Posterior vena cava (tissue), 2 donors: ENCODE data around the gene NKAIN2. TPM values are rescaled to one million over a fixed set of nuclear protein-coding genes. Genes with fewer than 3 reads are reported as not detected.
"Not testable (repeated sequence)": the region's sequence is repeated elsewhere in the genome, so short reads cannot be mapped to it uniquely, and the experiment has no call there.

Experiments
- DNase-seq: peaks from one replicate; pipeline ENCODE4 v3.0.0-alpha.2; 2020; ENCODE audit warnings: low spot score
- intact Hi-C, 2 donors: fragments of 100-400 bp; cut with DNase I; formaldehyde crosslinking; loops; one replicate each; pipeline versions ENCODE4 v1.14.1 to v1.14.2; 2022 to 2023
- total RNA-seq, 2 donors: library from RNA; stranded (reverse); fragmentation: NEBNext Ultra II Directional; extraction: Animal tissue kit (Norgen Biotek cat#: 25700); gene quantifications; one replicate each; pipeline ENCODE4 v1.2.1, GENCODE V29; 2021
- donor health status: DM: yes; HTN: yes; CAD: no.
- donor health status: DM: yes; HTN: yes; CAD: no.

Gene NKAIN2
- total RNA-seq, 2 donors from 2014 or later: 0.23 to 0.81 TPM

GRCh38 chr6:124434421-124434820 lies 630.8 kb downstream of the NKAIN2 start:
- intact Hi-C loops: no loop called here
- no peak for DNase-seq

DNA sequence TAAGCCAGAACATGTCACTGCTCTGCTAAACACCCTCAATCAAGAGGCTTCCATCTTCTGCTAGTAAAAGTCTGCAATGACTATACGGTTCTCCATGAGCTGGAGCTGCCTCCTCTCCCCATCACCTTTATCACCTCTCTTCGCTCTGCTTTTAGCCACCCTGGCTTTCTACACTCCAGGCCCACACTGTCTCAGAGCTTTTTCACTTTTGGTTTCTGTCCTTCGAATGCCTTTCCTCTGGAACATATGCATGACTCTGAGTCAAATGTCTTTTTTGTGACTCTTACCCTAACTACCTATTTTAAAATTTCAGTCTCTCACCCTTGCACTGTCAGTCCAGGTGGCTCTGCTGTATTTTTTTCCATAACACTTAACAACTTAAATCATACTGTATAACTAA lies 633.1 kb downstream of the NKAIN2 start:
- intact Hi-C loops: no loop called here
- DNase-seq: no peak

- intact Hi-C loops: no loop called here
- DNase-seq: no peak
Measured at GRCh38 chr6:124438546-124439065, 634.9 kb downstream of the NKAIN2 start.

- intact Hi-C loops: no loop called here
- no peak for DNase-seq
Measured at GRCh38 chr6:124441450-124441849, 637.8 kb downstream of the NKAIN2 start.

- intact Hi-C loops: no loop called here
- no peak for DNase-seq
Measured at GRCh38 chr6:124443541-124443940, 639.9 kb downstream of the NKAIN2 start.

GRCh38 chr6:124445581-124445980 lies 641.9 kb downstream of the NKAIN2 start:
- DNase-seq: no peak
- intact Hi-C loops: no loop called here

- intact Hi-C loops: no loop called here
- DNase-seq: no peak
Measured at GRCh38 chr6:124446961-124447360, 643.3 kb downstream of the NKAIN2 start.

DNA sequence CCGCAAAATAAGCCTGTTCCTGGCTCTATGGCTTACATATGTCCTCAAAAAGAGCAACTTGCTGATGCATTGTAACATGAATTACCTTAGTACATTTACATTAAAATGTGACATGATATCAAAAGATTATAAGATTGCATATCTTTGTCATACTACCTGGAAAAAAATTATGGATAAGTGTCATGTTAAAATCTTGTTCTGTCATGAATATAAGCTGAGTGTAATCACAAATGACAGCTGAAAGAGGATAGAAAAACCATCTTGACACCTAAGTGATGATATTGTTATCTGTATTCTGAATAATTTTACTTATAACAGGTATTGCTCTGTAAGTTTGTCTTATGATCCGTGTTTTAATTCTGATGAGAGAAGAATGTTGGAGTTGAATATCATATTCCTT lies 655.6 kb downstream of the NKAIN2 start:
- intact Hi-C loops: no loop called here
- no peak for DNase-seq

DNA sequence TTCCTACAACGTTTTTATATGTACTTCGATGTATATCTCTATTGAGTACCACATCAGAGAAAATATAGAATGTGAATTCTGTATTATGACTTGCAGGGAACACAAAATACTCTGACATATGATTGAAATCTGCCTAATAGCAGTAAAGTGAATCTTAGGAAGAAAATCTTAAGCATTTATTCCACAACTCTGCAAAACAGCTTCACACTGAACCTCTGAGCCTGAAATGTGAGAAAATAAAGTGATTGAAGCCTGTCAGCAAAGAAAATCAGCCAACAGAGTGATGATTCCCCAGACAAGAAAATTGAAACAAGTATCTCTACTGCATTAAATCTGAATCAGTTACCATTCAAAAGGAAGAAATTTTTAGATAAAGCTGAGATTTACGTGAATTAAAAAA lies 659.1 kb downstream of the NKAIN2 start:
- intact Hi-C loops: no loop called here
- DNase-seq: no peak

- intact Hi-C loops: no loop called here
- no peak for DNase-seq
Measured at GRCh38 chr6:124463271-124463670, 659.6 kb downstream of the NKAIN2 start.

- DNase-seq, intact Hi-C loops: not testable (repeated sequence)
Measured at GRCh38 chr6:124464600-124464999, 660.9 kb downstream of the NKAIN2 start.

DNA sequence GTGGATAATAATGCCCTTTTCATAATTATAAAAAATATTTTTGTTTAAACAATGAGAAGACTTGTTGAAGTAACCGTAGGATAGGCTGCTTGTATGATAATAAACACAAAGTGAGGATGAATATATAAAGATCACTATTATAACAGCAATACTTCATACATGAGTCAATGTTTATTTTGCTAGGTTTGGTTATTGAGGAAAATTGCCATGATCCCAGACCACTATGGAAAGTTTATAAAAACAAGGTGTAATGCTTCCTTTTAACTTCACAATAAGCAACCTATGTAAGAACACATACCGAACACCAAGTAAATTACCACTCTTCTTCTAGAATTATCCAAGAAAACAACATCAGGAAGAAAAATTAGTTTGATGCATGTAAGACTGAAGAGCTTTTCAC lies 663.3 kb downstream of the NKAIN2 start:
- DNase-seq: no peak
- intact Hi-C loops: no loop called here

GRCh38 chr6:124467366-124467765 lies 663.7 kb downstream of the NKAIN2 start:
- intact Hi-C loops: no loop called here
- no peak for DNase-seq

DNA sequence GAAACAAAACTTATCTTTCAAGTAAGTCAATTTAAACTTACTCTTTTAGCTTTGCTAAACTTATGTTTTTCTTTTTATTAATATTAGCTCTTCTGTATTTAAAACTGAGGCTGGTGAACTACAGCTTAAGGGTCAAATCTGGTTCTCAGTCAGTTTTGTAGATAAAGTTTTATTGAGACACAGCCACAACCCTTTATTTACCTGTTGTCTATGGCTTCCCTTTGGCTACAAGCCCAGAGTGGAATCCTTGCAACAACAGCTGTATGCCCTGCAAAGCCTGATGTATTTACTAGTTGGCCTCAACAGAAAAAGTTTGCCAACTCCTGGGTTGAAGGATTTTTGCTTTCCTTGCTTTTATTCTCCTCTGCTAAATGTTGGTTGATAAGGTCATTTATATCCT lies 667.1 kb downstream of the NKAIN2 start:
- intact Hi-C loops: no loop called here
- DNase-seq: no peak

DNA sequence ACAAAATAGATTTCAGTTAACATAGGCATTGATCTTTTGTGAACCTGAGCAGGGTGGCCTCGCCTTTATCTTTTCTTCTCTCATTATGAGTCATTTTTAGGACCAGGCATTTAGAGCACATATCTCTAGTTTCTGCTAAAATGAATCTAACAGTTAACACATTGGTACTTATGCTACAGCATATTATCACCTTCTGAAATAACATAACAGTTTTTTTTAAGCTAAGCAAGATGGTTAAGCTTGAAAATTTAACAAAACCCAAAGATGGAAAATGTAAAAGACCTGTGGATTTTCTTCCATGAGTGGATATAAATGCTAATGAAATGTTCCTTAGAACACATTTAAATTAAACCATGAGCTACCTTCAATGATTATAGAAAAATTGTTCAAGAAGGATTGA lies 671.5 kb downstream of the NKAIN2 start:
- no peak for DNase-seq

GRCh38 chr6:124478906-124479305 lies 675.2 kb downstream of the NKAIN2 start:
- DNase-seq: no peak
- intact Hi-C loops: no loop called here

More for the DNA sequence above, 671.5 kb downstream of the NKAIN2 start:
- intact Hi-C loops: no loop called here

- intact Hi-C loops: no loop called here
- no peak for DNase-seq
Measured at GRCh38 chr6:124479991-124480430, 676.3 kb downstream of the NKAIN2 start.

DNA sequence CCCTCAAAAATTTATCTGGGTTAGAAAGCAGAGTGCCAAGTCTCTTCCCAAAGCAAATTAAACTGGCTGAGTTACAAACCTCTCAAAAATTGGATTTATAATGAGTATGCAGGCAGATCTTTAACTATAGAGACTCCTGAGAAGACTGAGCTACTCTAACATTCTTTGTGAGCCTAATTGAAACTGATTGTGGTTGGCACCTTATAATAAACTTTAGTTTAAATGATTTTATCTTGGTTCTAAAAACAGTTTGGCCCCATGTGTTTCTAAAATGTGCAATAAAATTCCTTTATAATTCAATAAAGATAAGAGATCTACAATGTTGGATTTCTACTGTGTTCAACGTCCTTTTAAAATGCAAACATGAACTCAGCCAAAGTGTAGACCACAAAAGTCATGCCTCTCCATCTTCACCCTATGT lies 678.4 kb downstream of the NKAIN2 start:
- no peak for DNase-seq
- intact Hi-C loops: no loop called here

DNA sequence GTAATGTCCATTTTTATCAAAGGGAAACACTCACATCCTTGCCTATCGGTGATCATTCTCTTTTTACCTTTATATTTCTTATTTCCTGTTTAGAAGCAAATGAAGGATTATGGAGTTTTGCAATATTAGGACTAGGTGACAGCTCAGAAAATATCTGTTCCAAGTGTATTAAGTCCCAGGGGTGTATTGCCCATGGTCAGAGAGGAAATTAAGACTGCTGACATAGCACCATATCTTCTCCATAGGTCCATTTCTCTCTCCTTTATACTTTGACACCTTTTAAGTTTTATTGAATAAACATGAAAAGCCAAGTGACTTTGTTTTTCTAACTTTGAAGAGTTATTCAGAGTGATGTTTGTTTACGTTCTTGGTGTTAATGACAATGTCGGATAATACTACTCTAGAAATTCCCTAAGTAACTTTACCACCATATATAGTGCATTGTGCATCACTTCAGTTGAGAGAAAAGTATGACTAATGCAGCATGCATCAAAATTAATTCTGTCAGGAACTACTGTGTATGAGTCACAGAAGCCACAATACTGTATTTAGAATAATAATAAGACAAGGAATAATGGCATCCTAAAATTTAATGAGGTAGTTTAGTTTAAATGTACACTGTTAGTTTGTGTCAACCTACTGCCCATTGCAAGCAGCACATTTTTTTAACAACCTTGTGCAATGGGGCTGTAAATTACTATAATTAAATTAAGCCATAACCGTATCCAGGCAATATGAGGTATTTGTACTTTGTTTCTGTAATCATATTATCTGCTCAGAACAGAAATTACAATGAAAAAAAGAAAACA lies 684.2 kb downstream of the NKAIN2 start:
- DNase-seq: no peak
- intact Hi-C loops: no loop called here

- no peak for DNase-seq
- intact Hi-C loops: no loop called here
Measured at GRCh38 chr6:124490122-124490521, 686.5 kb downstream of the NKAIN2 start.

DNA sequence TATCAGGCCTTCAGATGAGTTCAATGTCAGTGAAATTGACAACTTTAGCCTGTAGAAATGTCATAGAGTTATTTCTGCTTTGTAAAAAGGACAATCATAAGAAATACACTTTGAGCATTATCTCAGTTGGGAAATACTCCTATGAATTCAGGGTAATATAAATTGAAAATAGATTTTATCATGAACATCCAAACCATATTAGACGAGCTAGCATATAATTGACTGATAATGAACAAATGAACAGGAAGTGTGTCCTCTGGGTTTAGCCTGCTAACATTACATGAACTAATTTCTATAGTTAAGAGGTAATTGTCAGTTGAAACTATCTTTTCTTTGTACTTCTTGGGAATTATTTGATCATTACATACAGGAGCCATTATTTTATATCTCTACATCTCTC lies 689.6 kb downstream of the NKAIN2 start:
- no peak for DNase-seq
- intact Hi-C loops: no loop called here
